Measurements from ENCODE around the gene SMCO4.
"Not testable (repeated sequence)": the region's sequence is repeated elsewhere in the genome, so short reads cannot be mapped to it uniquely, and the experiment has no call there.

DNA sequence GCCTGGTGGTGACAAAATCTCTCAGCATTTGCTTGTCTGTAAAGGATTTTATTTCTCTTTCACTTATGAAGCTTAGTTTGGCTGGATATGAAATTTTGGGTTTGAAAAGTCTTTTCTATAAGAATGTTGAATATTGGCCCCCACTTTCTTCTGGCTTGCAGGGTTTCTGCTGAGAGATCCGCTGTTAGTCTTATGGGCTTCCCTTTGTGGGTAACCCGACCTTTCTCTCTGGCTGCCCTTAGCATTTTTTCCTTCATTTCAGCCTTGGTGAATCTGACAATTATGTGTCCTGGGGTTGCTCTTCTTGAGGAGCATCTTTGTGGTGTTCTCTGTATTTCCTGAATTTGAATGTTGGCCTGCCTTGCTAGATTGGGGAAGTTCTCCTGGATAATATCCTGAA is 100.0 kb downstream of the SMCO4 start:
- not testable (repeated sequence) for TF ChIP-seq EZH2 (IDR thresholded peaks at IDR 0.05; ENCODE audit: low read length, missing control alignments)
- TF ChIP-seq, protein P1, sequence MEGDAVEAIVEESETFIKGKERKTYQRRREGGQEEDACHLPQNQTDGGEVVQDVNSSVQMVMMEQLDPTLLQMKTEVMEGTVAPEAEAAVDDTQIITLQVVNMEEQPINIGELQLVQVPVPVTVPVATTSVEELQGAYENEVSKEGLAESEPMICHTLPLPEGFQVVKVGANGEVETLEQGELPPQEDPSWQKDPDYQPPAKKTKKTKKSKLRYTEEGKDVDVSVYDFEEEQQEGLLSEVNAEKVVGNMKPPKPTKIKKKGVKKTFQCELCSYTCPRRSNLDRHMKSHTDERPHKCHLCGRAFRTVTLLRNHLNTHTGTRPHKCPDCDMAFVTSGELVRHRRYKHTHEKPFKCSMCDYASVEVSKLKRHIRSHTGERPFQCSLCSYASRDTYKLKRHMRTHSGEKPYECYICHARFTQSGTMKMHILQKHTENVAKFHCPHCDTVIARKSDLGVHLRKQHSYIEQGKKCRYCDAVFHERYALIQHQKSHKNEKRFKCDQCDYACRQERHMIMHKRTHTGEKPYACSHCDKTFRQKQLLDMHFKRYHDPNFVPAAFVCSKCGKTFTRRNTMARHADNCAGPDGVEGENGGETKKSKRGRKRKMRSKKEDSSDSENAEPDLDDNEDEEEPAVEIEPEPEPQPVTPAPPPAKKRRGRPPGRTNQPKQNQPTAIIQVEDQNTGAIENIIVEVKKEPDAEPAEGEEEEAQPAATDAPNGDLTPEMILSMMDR (conservative IDR thresholded peaks at IDR 0.05 in 1 of 2, IDR thresholded peaks at IDR 0.05 in 1 of 2; ENCODE audit: low read depth in 1 of 2, low read length in 2 of 2) = not testable (repeated sequence)
